Measurements from ENCODE around the gene KMT2B. TPM values are rescaled to one million over a fixed set of nuclear protein-coding genes. Genes with fewer than 3 reads are reported as not detected.
A peak's percentile ranks its signal among the peaks of the same experiment; 100 is the strongest.

The KMT2B gene
- total RNA-seq, 1 donor from 2014 or later: 36.6 TPM

DNA sequence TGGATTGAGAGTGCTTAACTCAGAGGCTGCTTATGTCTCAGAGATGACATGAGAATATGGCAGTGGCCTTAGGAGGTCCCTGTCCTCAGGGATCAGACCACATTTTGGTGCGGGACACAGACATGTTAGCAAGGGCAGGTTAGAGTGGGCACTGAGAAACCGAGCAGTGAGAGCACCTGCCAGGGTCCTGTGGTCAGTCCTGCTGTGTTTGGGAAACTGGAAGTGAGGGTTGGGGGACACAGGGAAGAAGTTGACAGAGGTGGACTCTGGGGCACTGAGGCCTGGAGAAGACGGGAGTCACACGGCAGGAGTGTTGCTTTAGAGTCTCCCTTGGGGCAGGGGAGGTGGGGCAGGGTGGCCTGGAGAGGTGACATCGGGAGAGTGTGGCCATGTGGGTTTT, 17.1 kb downstream of the KMT2B start:
- intact Hi-C loops (cut with DNase I): no loop called here
- no peak for ATAC-seq
- TF ChIP-seq, protein P1, sequence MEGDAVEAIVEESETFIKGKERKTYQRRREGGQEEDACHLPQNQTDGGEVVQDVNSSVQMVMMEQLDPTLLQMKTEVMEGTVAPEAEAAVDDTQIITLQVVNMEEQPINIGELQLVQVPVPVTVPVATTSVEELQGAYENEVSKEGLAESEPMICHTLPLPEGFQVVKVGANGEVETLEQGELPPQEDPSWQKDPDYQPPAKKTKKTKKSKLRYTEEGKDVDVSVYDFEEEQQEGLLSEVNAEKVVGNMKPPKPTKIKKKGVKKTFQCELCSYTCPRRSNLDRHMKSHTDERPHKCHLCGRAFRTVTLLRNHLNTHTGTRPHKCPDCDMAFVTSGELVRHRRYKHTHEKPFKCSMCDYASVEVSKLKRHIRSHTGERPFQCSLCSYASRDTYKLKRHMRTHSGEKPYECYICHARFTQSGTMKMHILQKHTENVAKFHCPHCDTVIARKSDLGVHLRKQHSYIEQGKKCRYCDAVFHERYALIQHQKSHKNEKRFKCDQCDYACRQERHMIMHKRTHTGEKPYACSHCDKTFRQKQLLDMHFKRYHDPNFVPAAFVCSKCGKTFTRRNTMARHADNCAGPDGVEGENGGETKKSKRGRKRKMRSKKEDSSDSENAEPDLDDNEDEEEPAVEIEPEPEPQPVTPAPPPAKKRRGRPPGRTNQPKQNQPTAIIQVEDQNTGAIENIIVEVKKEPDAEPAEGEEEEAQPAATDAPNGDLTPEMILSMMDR (IDR thresholded peaks at IDR 0.05): no peak

DNA sequence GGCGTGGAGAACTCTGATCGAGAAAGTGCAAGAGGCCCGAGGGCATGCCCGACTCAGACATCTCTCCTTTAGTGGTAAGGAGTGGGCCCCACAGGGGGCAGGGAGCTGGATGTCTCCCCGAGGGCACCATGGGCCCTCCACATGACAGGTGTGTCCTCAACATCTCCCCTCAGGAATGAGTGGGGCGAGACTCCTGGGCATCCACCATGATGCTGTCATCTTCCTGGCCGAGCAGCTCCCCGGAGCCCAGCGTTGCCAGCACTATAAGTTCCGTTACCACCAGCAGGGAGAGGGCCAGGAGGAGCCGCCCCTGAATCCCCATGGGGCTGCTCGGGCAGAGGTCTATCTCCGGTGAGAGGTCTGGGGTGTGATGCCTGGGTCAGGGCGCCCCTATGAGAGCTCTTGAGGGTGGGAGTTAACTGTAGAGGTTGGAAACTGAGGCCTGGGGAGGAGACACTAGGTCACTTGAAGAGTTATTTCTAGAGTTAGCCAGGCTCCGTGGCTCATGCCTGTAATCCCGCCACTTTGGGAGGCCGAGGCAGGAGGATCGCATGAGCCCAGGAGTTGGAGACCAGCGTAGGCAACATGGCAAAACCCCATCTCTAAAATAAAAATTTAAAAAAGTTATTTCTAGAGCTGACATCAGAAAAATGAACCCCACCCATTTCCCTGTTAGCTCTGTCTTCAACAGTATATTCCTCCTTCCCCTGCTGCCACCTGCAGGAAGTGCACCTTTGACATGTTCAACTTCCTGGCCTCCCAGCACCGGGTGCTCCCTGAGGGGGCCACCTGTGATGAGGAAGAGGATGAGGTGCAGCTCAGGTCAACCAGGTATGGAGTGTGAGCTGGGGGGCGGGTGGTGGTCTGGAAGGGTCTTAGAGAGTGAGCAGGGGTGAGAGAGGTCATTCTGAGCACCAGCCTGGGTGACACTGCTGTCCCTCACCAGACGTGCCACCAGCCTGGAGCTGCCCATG, 19.4 kb downstream of the KMT2B start:
- peaks cover 55% of the 10 kb centered on the region for H3K36me3 ChIP-seq
- intact Hi-C loops (cut with DNase I): no loop called here
- peaks cover 14% of the 10 kb centered on the region for H3K4me1 ChIP-seq
- no peak overlapping the region for H3K4me3 ChIP-seq
- ATAC-seq (no peak), DNase-seq (no peak)
- H3K27ac ChIP-seq: no peak overlapping the region
- TF ChIP-seq, protein P1 (IDR thresholded peaks at IDR 0.05): no peak
- no peaks in the 10 kb centered on the region for H3K27me3 ChIP-seq
- H3K9me3 ChIP-seq: no peaks in the 10 kb centered on the region

More for the DNA sequence above, 17.1 kb downstream of the KMT2B start:
- DNase-seq: no peak
- no peak overlapping the region for H3K27ac ChIP-seq
- peaks cover 78% of the 10 kb centered on the region for H3K36me3 ChIP-seq
- peaks cover 7% of the 10 kb centered on the region for H3K4me1 ChIP-seq
- H3K27me3 ChIP-seq: no peaks in the 10 kb centered on the region
- no peaks in the 10 kb centered on the region for H3K9me3 ChIP-seq
- H3K4me3 ChIP-seq: no peak overlapping the region

DNA sequence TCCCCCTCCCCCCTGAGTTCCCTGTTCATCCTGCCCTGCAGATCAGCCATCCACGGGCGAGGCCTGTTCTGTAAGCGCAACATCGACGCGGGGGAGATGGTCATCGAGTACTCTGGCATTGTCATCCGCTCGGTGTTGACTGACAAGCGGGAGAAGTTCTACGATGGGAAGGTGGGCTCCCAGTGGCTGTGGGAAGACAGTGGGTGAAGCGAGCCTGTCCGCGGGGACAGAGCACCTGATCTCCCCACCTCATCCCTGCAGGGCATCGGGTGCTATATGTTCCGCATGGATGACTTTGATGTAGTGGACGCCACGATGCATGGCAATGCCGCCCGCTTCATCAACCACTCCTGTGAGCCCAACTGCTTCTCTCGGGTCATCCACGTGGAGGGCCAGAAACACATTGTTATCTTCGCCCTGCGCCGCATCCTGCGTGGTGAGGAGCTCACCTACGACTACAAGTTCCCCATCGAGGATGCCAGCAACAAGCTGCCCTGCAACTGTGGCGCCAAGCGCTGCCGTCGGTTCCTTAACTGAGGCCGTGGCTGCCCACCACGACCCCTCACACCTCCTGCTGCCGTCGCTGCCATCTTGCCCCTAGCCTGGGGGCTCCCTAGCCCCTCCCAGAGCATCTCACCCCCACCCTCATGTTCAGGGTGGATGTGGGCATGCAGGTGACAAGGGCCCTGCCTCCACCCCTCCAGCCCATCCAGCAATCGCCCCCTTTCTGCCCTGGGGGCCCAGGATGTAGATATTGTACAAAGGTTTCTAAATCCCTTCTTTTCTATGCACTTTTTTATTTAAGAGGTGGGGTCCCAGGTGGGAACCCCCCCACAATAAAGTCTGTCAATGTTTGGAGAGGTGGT, 20.5 kb downstream of the KMT2B start:
- H3K27me3 ChIP-seq: no peaks in the 10 kb centered on the region
- H3K36me3 ChIP-seq: peaks cover 47% of the 10 kb centered on the region
- intact Hi-C loops (cut with DNase I): no loop called here
- no peak overlapping the region for H3K4me3 ChIP-seq
- H3K4me1 ChIP-seq: peaks cover 17% of the 10 kb centered on the region
- TF ChIP-seq, protein P1 (IDR thresholded peaks at IDR 0.05): no peak
- H3K9me3 ChIP-seq: no peaks in the 10 kb centered on the region
- peak overlapping the region; percentile 30 for H3K27ac ChIP-seq
- ATAC-seq (no peak), DNase-seq (no peak)

DNA sequence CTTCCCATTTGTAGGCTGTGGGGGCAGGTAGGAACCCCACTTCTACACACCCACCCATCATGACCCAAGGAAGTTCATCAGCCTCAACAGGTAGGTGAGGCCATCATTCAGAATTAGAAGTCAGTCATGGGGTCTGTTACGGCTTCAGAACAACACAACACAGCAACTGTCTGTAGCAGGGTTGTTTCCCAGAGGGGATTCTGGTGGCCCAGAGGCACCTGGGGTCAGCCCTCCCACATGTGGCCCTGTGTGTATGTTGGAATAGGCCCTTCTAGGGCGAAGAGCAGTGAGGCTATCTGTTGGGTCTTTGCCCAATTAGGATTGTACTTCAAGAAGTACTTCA, 21.1 kb downstream of the KMT2B start:
- intact Hi-C loops (cut with DNase I): no loop called here
- ATAC-seq: no peak

More for the DNA sequence above, 21.1 kb downstream of the KMT2B start:
- Histone ChIP-seq H3K27me3 (no peaks in the 10 kb centered on the region), H3K27ac (peak overlapping the region; percentile 30), H3K4me3 (no peak overlapping the region), H3K4me1 (peaks cover 17% of the 10 kb centered on the region), H3K36me3 (peaks cover 45% of the 10 kb centered on the region), H3K9me3 (no peaks in the 10 kb centered on the region)
- TF ChIP-seq, protein P1 (IDR thresholded peaks at IDR 0.05): no peak
- DNase-seq: no peak

All from upper lobe of right lung (tissue), 1 donor.